B cell (primary cell): ENCODE measurements around the gene PRRT4.

Experiments
- EZH2 ChIP-seq: IDR thresholded peaks from 2 replicates; pipeline ENCODE4 v1.6.1; 2012; ENCODE audit warnings: borderline replicate concordance, low read depth, mild to moderate bottlenecking, moderate library complexity, low read length; ENCODE audit not compliant: insufficient read depth, poor library complexity, severe bottlenecking
- TF ChIP-seq, protein P1 (sequence below): fragments of 200-600 bp; IDR thresholded peaks from one replicate; pipeline ENCODE4 v1.8.0; 2022; ENCODE audit warnings: antibody characterized with exemption, mild to moderate bottlenecking

DNA sequence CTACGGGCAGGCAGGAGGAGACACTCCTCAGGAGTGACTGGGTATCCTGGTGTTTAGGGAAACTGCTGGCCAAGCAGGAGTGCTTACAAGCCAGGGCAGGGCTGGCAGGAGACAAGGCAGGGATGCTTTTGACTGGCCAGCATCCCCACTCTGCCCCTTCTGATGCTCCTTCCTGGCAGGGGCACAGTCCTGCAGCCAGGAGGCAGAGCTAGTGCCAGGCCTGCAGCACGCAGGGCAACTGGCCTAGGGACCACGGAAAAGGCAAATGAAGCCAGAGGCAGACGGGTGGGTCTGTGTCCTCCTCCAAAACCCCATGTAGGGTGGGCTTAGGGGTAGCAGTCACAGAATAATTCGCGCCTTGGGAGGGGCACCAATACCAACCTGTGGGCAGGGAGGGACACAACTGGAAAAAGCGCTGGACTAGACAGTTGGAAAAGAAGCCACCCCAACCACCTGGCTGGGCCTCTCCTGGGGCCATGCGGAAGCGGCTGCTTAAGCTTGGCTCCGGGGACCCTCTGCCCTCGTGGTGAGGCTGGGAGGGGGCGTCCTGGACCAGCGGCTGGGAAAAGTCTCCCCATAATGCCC, 43.5 kb upstream of the PRRT4 start:
- TF ChIP-seq EZH2, result no peak
- TF ChIP-seq, protein P1, sequence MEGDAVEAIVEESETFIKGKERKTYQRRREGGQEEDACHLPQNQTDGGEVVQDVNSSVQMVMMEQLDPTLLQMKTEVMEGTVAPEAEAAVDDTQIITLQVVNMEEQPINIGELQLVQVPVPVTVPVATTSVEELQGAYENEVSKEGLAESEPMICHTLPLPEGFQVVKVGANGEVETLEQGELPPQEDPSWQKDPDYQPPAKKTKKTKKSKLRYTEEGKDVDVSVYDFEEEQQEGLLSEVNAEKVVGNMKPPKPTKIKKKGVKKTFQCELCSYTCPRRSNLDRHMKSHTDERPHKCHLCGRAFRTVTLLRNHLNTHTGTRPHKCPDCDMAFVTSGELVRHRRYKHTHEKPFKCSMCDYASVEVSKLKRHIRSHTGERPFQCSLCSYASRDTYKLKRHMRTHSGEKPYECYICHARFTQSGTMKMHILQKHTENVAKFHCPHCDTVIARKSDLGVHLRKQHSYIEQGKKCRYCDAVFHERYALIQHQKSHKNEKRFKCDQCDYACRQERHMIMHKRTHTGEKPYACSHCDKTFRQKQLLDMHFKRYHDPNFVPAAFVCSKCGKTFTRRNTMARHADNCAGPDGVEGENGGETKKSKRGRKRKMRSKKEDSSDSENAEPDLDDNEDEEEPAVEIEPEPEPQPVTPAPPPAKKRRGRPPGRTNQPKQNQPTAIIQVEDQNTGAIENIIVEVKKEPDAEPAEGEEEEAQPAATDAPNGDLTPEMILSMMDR, result no peak
